GM19025 (cell line): ENCODE data around the gene FAM181B.

ENCODE experiments used
- ATAC-seq: cut with Tn5 transposase; IDR thresholded peaks from one replicate; pipeline ENCODE4 v1.9.1; 2021; ENCODE audit warnings: mild to moderate bottlenecking, low read depth, moderate library complexity; ENCODE audit not compliant: unreplicated experiment

Gene FAM181B

GRCh38 chr11:82733444-82734119, at the start of gene FAM181B:
FAM181B (minus strand) TSS chr11:82733864; CDS start chr11:82733729, 135 bp downstream.
- no peak for ATAC-seq

GRCh38 chr11:82782825-82783374, 49.2 kb upstream of the FAM181B start:
- ATAC-seq, result no peak

- ATAC-seq, result no peak
Observed at GRCh38 chr11:82778776-82779175, 45.1 kb upstream of the FAM181B start.

- no peak for ATAC-seq
Observed at GRCh38 chr11:82776377-82776776, 42.7 kb upstream of the FAM181B start.

- ATAC-seq, result peak; percentile 96
Observed at GRCh38 chr11:82775736-82776346, 42.2 kb upstream of the FAM181B start.

GRCh38 chr11:82775218-82775617, 41.6 kb upstream of the FAM181B start:
- ATAC-seq, result no peak

- ATAC-seq, result no peak
Observed at GRCh38 chr11:82771781-82772180, 38.1 kb upstream of the FAM181B start.

GRCh38 chr11:82767123-82767522, 33.5 kb upstream of the FAM181B start:
- ATAC-seq, result no peak

GRCh38 chr11:82765466-82766034, 31.9 kb upstream of the FAM181B start:
- no peak for ATAC-seq

- no peak for ATAC-seq
Observed at GRCh38 chr11:82763167-82763566, 29.5 kb upstream of the FAM181B start.

GRCh38 chr11:82759649-82760048, 26.0 kb upstream of the FAM181B start:
- ATAC-seq, result no peak

- ATAC-seq, result no peak
Observed at GRCh38 chr11:82757660-82758357, 24.1 kb upstream of the FAM181B start.

GRCh38 chr11:82756765-82757639, 23.3 kb upstream of the FAM181B start:
- ATAC-seq, result no peak

GRCh38 chr11:82754410-82754809, 20.7 kb upstream of the FAM181B start:
- ATAC-seq, result no peak

- ATAC-seq, result no peak
Observed at GRCh38 chr11:82753921-82754320, 20.3 kb upstream of the FAM181B start.

GRCh38 chr11:82752801-82753200, 19.1 kb upstream of the FAM181B start:
- no peak for ATAC-seq

- no peak for ATAC-seq
Observed at GRCh38 chr11:82750643-82751139, 17.0 kb upstream of the FAM181B start.

GRCh38 chr11:82747471-82747870, 13.8 kb upstream of the FAM181B start:
- ATAC-seq, result no peak

- no peak for ATAC-seq
Observed at GRCh38 chr11:82738091-82738490, 4.4 kb upstream of the FAM181B start.

GRCh38 chr11:82734120-82734479, 436 bp upstream of the FAM181B start:
- ATAC-seq, result no peak
